Osteocyte (in vitro differentiated cells): Measurements from ENCODE around the gene GJC1. TPM values are rescaled to one million over a fixed set of nuclear protein-coding genes. Genes with fewer than 3 reads are reported as not detected.
A peak's percentile ranks its signal among the peaks of the same experiment; 100 is the strongest.
"Not testable (repeated sequence)": the region's sequence is repeated elsewhere in the genome, so short reads cannot be mapped to it uniquely, and the experiment has no call there.

Experiments used
- DNase-seq: peaks from one replicate; pipeline ENCODE4 v3.0.0; 2021; ENCODE audit warnings: mixed read lengths; ENCODE audit not compliant: unreplicated experiment; ENCODE audit errors: extremely low spot score
- H3K27ac Mint-ChIP-seq: one replicate; pipeline ENCODE4 v1.8.0; 2021; ENCODE audit warnings: mild to moderate bottlenecking, mixed read lengths; ENCODE audit not compliant: unreplicated experiment
- H3K27me3 Mint-ChIP-seq: one replicate; pipeline ENCODE4 v1.8.0; 2021; ENCODE audit warnings: mixed read lengths; ENCODE audit not compliant: unreplicated experiment
- H3K36me3 Mint-ChIP-seq: one replicate; pipeline ENCODE4 v1.8.0; 2021; ENCODE audit warnings: mixed read lengths; ENCODE audit not compliant: unreplicated experiment
- H3K4me1 Mint-ChIP-seq: one replicate; pipeline ENCODE4 v1.8.0; 2021; ENCODE audit warnings: mixed read lengths; ENCODE audit not compliant: unreplicated experiment
- H3K4me3 Mint-ChIP-seq: one replicate; pipeline ENCODE4 v1.8.0; 2021; ENCODE audit warnings: mild to moderate bottlenecking, moderate library complexity, mixed read lengths; ENCODE audit not compliant: unreplicated experiment
- H3K9me3 Mint-ChIP-seq: one replicate; pipeline ENCODE4 v1.8.0; 2021; ENCODE audit warnings: mixed read lengths; ENCODE audit not compliant: unreplicated experiment
- total RNA-seq: library from RNA; stranded (reverse); gene quantifications from 2 replicates; pipeline ENCODE4 v1.2.1, GENCODE V29; 2021
- TF ChIP-seq, protein P1 (sequence below): fragments of 200-600 bp; sonication (generic); IDR thresholded peaks from 2 replicates; pipeline ENCODE4 v1.5.0; 2021; ENCODE audit warnings: antibody characterized with exemption, mild to moderate bottlenecking, moderate library complexity

GJC1 gene
- total RNA-seq, 1 donor from 2014 or later = 43.0 TPM

DNA sequence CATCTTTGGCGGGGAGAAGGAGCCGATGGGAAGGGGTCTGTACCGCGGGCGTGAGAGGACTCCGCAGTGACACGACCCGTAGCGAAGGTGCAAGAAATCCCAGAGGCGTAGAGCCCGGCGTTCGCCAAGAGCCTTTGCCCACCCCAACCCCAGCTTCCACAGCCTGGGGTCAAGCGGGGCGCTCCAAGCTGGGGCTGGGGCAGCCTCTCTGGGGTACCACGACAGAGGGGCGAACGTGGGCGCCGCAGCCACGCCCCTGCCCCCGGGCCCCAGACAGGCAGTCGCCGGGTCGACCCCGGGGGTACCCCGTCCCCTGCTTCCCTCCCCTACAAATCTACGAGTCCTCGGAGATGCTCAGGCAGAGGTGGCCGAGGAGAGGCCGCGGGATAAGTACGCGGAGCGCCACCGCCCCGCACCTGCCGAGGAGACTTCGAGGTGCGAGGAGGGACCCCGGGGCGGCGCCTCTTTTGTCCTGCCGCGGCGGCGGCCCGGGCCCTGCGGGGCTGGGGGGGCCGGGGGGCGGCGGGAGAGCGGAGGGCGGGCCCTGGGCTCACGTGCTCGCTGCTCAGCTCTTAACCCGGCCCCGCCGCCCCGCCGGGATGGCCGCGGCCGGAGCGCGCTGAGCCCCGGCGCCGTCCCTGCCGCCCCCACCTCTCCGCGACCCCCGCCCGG lies 71.5 kb downstream of the GJC1 start, which contains the start of gene ADAM11:
ADAM11 (plus strand) TSS at position 575 of the 672 bp plus-strand sequence. CDS start 212 bp downstream, outside the sequence.
- Mint-ChIP-seq H3K9me3 (no peaks in the 10 kb centered on the region), H3K27ac (no peak within 1 kb of the TSS), H3K36me3 (no peaks in the 10 kb centered on the region), H3K4me3 (peak within 1 kb of the TSS; percentile 65), H3K27me3 (peaks cover 4% of the 10 kb centered on the region), H3K4me1 (no peaks in the 10 kb centered on the region)
- no peak for DNase-seq
- TF ChIP-seq, protein P1, sequence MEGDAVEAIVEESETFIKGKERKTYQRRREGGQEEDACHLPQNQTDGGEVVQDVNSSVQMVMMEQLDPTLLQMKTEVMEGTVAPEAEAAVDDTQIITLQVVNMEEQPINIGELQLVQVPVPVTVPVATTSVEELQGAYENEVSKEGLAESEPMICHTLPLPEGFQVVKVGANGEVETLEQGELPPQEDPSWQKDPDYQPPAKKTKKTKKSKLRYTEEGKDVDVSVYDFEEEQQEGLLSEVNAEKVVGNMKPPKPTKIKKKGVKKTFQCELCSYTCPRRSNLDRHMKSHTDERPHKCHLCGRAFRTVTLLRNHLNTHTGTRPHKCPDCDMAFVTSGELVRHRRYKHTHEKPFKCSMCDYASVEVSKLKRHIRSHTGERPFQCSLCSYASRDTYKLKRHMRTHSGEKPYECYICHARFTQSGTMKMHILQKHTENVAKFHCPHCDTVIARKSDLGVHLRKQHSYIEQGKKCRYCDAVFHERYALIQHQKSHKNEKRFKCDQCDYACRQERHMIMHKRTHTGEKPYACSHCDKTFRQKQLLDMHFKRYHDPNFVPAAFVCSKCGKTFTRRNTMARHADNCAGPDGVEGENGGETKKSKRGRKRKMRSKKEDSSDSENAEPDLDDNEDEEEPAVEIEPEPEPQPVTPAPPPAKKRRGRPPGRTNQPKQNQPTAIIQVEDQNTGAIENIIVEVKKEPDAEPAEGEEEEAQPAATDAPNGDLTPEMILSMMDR = no peak

DNA sequence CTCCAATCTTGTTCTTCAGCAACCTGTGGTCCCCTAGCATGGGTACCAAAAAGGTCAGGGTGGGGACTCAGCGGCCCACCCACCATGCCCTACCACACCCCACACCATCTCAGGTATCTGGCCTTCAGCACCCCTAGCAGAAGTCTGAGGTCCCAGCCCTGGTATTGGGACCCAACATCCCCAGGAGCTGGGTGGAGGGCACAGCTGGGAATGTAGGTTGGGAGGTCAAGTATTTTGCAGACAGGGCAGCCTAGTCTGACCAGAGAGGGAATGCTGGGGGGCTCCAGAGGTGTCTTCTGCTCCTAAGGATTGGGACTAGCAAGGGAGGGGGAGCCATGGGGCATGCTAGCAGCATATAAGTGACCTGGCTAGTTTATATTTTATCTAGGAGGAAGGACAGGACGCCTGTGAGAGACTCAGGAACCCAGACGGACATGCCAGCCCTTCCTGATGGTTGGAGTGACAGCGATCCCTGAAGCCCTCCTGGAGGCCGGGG lies 72.1 kb downstream of the GJC1 start:
- no peaks in the 10 kb centered on the region for H3K36me3 Mint-ChIP-seq
- TF ChIP-seq, protein P1 = no peak
- no peaks in the 10 kb centered on the region for H3K4me1 Mint-ChIP-seq
- DNase-seq = no peak
- H3K9me3 Mint-ChIP-seq = no peaks in the 10 kb centered on the region
- H3K27me3 Mint-ChIP-seq = peaks cover 4% of the 10 kb centered on the region
- H3K4me3 Mint-ChIP-seq = peak overlapping the region; percentile 65
- H3K27ac Mint-ChIP-seq = no peak overlapping the region

DNA sequence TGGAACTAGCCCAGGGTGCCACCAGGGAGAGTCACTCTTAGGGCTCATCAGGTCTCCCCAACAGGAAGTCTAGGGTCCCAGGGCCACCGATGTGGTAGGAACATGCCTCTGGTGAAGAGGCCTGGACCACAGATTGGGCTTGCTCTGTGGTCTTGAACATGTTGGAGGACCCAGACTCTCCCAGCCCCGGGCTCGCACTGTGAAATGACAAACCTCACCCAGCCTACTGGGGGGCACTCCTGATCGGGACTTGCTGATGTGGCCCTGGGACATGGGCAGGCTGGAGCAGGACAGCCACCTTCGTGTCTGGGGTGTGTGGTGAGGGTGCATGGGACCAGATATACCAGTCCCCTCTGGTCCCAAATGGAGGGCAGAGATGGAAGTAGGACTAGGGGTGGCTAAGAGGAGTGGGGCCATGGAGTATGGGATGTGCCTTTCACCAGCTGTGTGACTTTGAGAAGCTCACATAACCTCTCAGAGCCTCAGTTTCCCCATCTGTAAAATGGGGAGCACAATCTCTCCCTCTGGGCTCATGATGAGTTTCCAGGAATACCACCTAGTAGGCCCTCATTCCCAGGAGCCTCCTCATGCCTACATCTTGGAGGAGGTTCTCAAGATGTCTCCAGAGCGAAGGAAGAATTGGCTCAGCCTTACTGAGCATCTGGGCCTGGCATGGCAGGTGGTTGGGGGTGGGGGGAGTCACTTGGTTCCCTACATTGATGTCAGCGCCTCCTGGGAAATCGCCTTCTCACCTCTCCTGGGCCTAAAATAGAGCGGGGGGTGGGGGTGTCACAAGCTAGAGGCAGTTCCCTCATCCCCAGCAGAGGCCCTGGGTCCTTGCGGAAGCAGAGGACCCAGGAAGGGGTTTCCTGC lies 72.8 kb downstream of the GJC1 start:
- Mint-ChIP-seq H3K27ac (no peak overlapping the region), H3K9me3 (no peaks in the 10 kb centered on the region), H3K4me3 (no peak overlapping the region), H3K27me3 (peaks cover 4% of the 10 kb centered on the region), H3K4me1 (no peaks in the 10 kb centered on the region), H3K36me3 (no peaks in the 10 kb centered on the region)
- TF ChIP-seq, protein P1 = no peak
- no peak for DNase-seq

DNA sequence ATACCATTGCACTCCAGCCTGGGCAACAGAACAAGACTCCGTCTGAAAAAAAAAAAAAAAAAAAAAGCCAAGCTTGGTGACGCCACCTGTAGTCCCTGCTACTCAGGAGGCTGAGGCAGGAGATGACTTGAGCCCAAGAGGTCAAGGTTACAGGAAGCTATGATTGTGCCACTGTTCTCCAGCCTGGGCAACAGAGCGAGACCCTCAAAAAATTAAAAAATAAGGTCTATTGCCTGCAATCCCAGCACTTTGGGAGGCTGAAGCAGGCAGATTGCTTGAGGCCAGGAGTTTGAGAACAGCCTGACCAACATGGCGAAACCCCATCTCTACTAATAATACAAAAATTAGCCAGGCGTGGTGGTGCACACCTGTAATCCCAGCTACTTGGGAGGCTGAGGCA lies 74.9 kb downstream of the GJC1 start:
- DNase-seq, H3K27me3 Mint-ChIP-seq, H3K4me3 Mint-ChIP-seq, H3K9me3 Mint-ChIP-seq, H3K36me3 Mint-ChIP-seq, H3K4me1 Mint-ChIP-seq, H3K27ac Mint-ChIP-seq: not testable (repeated sequence)

DNA sequence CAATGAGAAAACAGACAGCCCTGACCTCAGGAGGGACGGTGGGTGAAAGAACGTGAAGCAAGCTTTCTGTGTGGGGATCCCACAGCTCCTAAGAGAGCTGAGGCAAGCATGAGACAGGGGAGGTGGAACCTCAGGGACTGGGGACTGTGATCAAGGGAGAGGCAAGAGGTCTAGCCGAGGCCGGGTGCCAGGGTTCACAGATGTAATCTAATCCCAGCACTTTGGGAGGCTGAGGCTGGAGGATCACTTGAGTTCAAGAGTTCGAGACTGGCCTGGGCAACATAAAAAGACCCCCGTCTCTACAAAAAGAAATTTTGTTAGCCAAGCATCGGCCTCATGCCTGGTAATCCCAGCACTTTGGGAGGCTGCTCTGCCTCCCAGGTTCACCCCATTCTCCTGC lies 75.8 kb downstream of the GJC1 start:
- Mint-ChIP-seq H3K27ac (no peak overlapping the region), H3K4me3 (no peak overlapping the region), H3K4me1 (no peaks in the 10 kb centered on the region), H3K27me3 (no peaks in the 10 kb centered on the region), H3K36me3 (peaks cover 5% of the 10 kb centered on the region), H3K9me3 (no peaks in the 10 kb centered on the region)
- DNase-seq = no peak
- TF ChIP-seq, protein P1 = no peak
